T-helper 22 cell (primary cell): Measurements from ENCODE around the gene TBL1XR1.

Experiments used
- DNase-seq: peaks from one replicate; pipeline ENCODE4 v3.0.0-alpha.2; 2020; ENCODE audit warnings: low read depth

Gene TBL1XR1

GRCh38 chr3:177197041-177197726, at the start of gene TBL1XR1:
TSS of gene TBL1XR1 (minus strand) at chr3:177197482. CDS start at chr3:177064977, 132,505 bp downstream.
- DNase-seq, result peak; percentile 83

GRCh38 chr3:177245250-177245649, 48.0 kb upstream of the TBL1XR1 start:
- no peak for DNase-seq

- DNase-seq, result no peak
Observed at GRCh38 chr3:177244606-177245005, 47.3 kb upstream of the TBL1XR1 start.

- no peak for DNase-seq
Observed at GRCh38 chr3:177238686-177239216, 41.5 kb upstream of the TBL1XR1 start.

GRCh38 chr3:177237206-177237605, 39.9 kb upstream of the TBL1XR1 start:
- no peak for DNase-seq

- DNase-seq, result no peak
Observed at GRCh38 chr3:177236704-177237103, 39.4 kb upstream of the TBL1XR1 start.

GRCh38 chr3:177234121-177234520, 36.8 kb upstream of the TBL1XR1 start:
- DNase-seq, result no peak

- no peak for DNase-seq
Observed at GRCh38 chr3:177231242-177231641, 34.0 kb upstream of the TBL1XR1 start.

- DNase-seq, result no peak
Observed at GRCh38 chr3:177230641-177231040, 33.4 kb upstream of the TBL1XR1 start.

GRCh38 chr3:177229791-177230190, 32.5 kb upstream of the TBL1XR1 start:
- DNase-seq, result no peak

- no peak for DNase-seq
Observed at GRCh38 chr3:177228601-177229190, 31.4 kb upstream of the TBL1XR1 start.

GRCh38 chr3:177224414-177224813, 27.1 kb upstream of the TBL1XR1 start:
- no peak for DNase-seq

- no peak for DNase-seq
Observed at GRCh38 chr3:177221744-177222143, 24.5 kb upstream of the TBL1XR1 start.

GRCh38 chr3:177220136-177220974, 23.1 kb upstream of the TBL1XR1 start:
- DNase-seq, result no peak

- DNase-seq, result no peak
Observed at GRCh38 chr3:177213801-177214535, 16.7 kb upstream of the TBL1XR1 start.

GRCh38 chr3:177212756-177213155, 15.5 kb upstream of the TBL1XR1 start:
- DNase-seq, result no peak

- no peak for DNase-seq
Observed at GRCh38 chr3:177212278-177212610, 15.0 kb upstream of the TBL1XR1 start.

- DNase-seq, result no peak
Observed at GRCh38 chr3:177211503-177212277, 14.4 kb upstream of the TBL1XR1 start.

GRCh38 chr3:177210744-177211502, 13.6 kb upstream of the TBL1XR1 start:
- DNase-seq, result no peak

- DNase-seq, result no peak
Observed at GRCh38 chr3:177209509-177209908, 12.2 kb upstream of the TBL1XR1 start.

- no peak for DNase-seq
Observed at GRCh38 chr3:177208781-177209180, 11.5 kb upstream of the TBL1XR1 start.
